Measurements from ENCODE around the gene MXRA5. TPM values are rescaled to one million over a fixed set of nuclear protein-coding genes. Genes with fewer than 3 reads are reported as not detected.

Gene MXRA5
- total RNA-seq, 1 experiment from 2014 or later, result not detected

DNA sequence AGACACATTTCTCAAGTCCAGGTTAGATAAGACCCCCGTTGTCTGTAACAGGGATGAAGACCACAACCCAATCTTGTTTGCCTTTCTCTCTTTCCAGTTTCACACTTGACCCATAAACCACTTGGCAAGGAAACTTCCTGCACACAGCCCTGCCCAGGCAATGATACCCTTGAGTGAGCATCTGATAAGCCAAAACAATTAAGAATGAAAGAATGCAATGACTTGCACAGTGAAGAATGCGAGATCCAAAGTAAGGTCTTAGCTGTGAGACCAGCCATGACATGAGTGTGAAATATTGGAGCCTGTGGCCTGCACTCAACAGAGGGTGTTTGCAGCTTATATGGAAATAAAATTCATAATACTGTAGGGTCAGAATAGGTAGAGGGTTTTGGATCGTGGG, 37.9 kb upstream of the MXRA5 start:
- H2AFZ ChIP-seq (ENCODE audit: low read length), result no peak overlapping the region
- H3K36me3 ChIP-seq (ENCODE audit: low read depth, low read length), result no peaks in the 10 kb centered on the region
- no peak for TF ChIP-seq EZH2 (IDR thresholded peaks at IDR 0.05; ENCODE audit: low read length, unreplicated experiment)
- TF ChIP-seq, protein P1, sequence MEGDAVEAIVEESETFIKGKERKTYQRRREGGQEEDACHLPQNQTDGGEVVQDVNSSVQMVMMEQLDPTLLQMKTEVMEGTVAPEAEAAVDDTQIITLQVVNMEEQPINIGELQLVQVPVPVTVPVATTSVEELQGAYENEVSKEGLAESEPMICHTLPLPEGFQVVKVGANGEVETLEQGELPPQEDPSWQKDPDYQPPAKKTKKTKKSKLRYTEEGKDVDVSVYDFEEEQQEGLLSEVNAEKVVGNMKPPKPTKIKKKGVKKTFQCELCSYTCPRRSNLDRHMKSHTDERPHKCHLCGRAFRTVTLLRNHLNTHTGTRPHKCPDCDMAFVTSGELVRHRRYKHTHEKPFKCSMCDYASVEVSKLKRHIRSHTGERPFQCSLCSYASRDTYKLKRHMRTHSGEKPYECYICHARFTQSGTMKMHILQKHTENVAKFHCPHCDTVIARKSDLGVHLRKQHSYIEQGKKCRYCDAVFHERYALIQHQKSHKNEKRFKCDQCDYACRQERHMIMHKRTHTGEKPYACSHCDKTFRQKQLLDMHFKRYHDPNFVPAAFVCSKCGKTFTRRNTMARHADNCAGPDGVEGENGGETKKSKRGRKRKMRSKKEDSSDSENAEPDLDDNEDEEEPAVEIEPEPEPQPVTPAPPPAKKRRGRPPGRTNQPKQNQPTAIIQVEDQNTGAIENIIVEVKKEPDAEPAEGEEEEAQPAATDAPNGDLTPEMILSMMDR (conservative IDR thresholded peaks at IDR 0.05; ENCODE audit: low read depth, low read length), result no peak
- no peak overlapping the region for H3K27ac ChIP-seq (ENCODE audit: low read length)
- no peaks in the 10 kb centered on the region for H3K4me1 ChIP-seq (ENCODE audit: insufficient read depth, low read length)
- no peaks in the 10 kb centered on the region for H3F3A ChIP-seq (ENCODE audit: low read length, unreplicated experiment)
- H3K9me2 ChIP-seq (replicated peaks; ENCODE audit: low read length), result no peaks in the 10 kb centered on the region
- CTCF ChIA-PET, result no interaction called here
- no peaks in the 10 kb centered on the region for H3K27me3 ChIP-seq (ENCODE audit: low read length)
- POLR2A ChIA-PET (ENCODE audit: unreplicated experiment), result no interaction called here
- ATAC-seq (no peak), DNase-seq (peak; percentile 1)
- BruUV-seq (replicated peaks), result no TSS peak
- no peak overlapping the region for H3K4me3 ChIP-seq (ENCODE audit: low read length)
- no peaks in the 10 kb centered on the region for H3K79me2 ChIP-seq (ENCODE audit: low read length)
- H4K20me1 ChIP-seq (ENCODE audit: low read length), result no peaks in the 10 kb centered on the region
- intact Hi-C loops (cut with micrococcal nuclease), result no loop called here
- H3K9me3 ChIP-seq (ENCODE audit: low read length), result no peaks in the 10 kb centered on the region
- H3K4me2 ChIP-seq (ENCODE audit: low read length), result no peak overlapping the region
- no peak overlapping the region for H3K9ac ChIP-seq (ENCODE audit: low read length)

DNA sequence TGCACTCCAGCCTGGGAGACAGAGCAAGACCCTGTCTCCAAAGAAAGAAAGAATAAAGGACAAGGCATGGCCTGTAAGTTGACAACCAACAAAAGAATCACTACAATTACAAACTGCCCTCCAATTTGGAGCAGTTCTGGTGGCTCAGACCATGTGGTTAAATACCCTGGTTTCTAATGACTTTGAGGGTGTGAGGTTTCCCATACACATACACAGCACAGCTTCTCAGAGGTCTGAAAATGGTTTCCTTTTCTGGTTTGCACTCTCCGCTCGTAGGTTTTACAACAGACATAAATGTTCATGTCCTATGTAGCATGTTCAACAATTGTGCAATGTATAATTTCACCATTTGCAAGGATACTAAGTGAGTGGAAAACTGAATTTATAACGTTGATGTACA, 34.2 kb upstream of the MXRA5 start:
- CTCF ChIA-PET, result no interaction called here
- POLR2A ChIA-PET (ENCODE audit: unreplicated experiment), result no interaction called here
- H3F3A ChIP-seq (ENCODE audit: low read length, unreplicated experiment), result no peaks in the 10 kb centered on the region
- H3K9me2 ChIP-seq (replicated peaks; ENCODE audit: low read length), result no peaks in the 10 kb centered on the region
- TF ChIP-seq EZH2phosphoT487 (IDR thresholded peaks at IDR 0.05; ENCODE audit: borderline replicate concordance, low read length) (no peak), EZH2 (IDR thresholded peaks at IDR 0.05; ENCODE audit: low read length, unreplicated experiment) (no peak)
- TF ChIP-seq, protein P1 (conservative IDR thresholded peaks at IDR 0.05; ENCODE audit: low read depth, low read length), result no peak
- H2AFZ ChIP-seq (ENCODE audit: low read length), result no peak overlapping the region
- H3K27ac ChIP-seq (ENCODE audit: low read length), result no peak overlapping the region
- intact Hi-C loops (cut with micrococcal nuclease), result no loop called here
- no peak overlapping the region for H3K4me3 ChIP-seq (ENCODE audit: low read length)
- BruUV-seq (replicated peaks), result no TSS peak
- no peaks in the 10 kb centered on the region for H3K9me3 ChIP-seq (ENCODE audit: low read length)
- H3K79me2 ChIP-seq (ENCODE audit: low read length), result no peaks in the 10 kb centered on the region
- DNase-seq (no peak), ATAC-seq (no peak)
- H3K4me2 ChIP-seq (ENCODE audit: low read length), result no peak overlapping the region
- H3K4me1 ChIP-seq (ENCODE audit: insufficient read depth, low read length), result no peaks in the 10 kb centered on the region
- no peaks in the 10 kb centered on the region for H3K36me3 ChIP-seq (ENCODE audit: low read depth, low read length)
- H4K20me1 ChIP-seq (ENCODE audit: low read length), result no peaks in the 10 kb centered on the region
- no peak overlapping the region for H3K9ac ChIP-seq (ENCODE audit: low read length)
- H3K27me3 ChIP-seq (ENCODE audit: low read length), result no peaks in the 10 kb centered on the region

DNA sequence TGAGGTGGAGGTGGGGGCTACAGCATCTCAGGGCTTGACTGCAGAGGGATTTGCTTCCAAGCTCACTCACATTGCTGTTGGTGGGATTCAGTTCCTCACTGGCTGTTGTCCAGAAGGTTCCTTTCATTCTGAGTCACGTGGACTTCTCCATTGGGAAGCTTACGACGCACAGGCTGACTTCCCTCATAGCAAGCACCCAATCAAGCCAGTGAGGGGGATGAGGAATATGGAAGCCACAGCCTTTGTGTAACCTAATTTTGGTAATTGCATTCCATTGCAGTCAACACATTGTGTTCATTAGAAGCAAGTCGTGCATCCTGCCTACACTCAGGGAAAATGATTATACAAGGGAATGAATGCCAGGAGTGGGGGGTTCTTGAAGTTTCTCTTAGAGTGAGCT, 32.7 kb upstream of the MXRA5 start:
- H3K36me3 ChIP-seq (ENCODE audit: low read depth, low read length), result no peaks in the 10 kb centered on the region
- H3K9me3 ChIP-seq (ENCODE audit: low read length), result no peaks in the 10 kb centered on the region
- no peak overlapping the region for H3K9ac ChIP-seq (ENCODE audit: low read length)
- intact Hi-C loops (cut with micrococcal nuclease), result no loop called here
- H3K4me2 ChIP-seq (ENCODE audit: low read length), result no peak overlapping the region
- no peak overlapping the region for H3K4me3 ChIP-seq (ENCODE audit: low read length)
- no peak overlapping the region for H3K27ac ChIP-seq (ENCODE audit: low read length)
- no peaks in the 10 kb centered on the region for H3K79me2 ChIP-seq (ENCODE audit: low read length)
- no peak overlapping the region for H2AFZ ChIP-seq (ENCODE audit: low read length)
- no peaks in the 10 kb centered on the region for H3K27me3 ChIP-seq (ENCODE audit: low read length)
- no peak for DNase-seq
- BruUV-seq (replicated peaks), result no TSS peak
- no peaks in the 10 kb centered on the region for H4K20me1 ChIP-seq (ENCODE audit: low read length)
- no peak for ATAC-seq
- ChIA-PET POLR2A (ENCODE audit: unreplicated experiment) (no interaction called here), CTCF (no interaction called here)
- TF ChIP-seq EZH2phosphoT487 (IDR thresholded peaks at IDR 0.05; ENCODE audit: borderline replicate concordance, low read length), result no peak
- TF ChIP-seq, protein P1 (conservative IDR thresholded peaks at IDR 0.05; ENCODE audit: low read depth, low read length), result no peak
- no peak for TF ChIP-seq EZH2 (IDR thresholded peaks at IDR 0.05; ENCODE audit: low read length, unreplicated experiment)
- no peaks in the 10 kb centered on the region for H3F3A ChIP-seq (ENCODE audit: low read length, unreplicated experiment)
- no peaks in the 10 kb centered on the region for H3K9me2 ChIP-seq (replicated peaks; ENCODE audit: low read length)
- H3K4me1 ChIP-seq (ENCODE audit: insufficient read depth, low read length), result no peaks in the 10 kb centered on the region
